NCI-H2081 (cell line): ENCODE results near the gene ATXN3.

Experiments
- DNase-seq, 2 experiments: peaks; one replicate each; lab custom pipeline; 2025; lab: John Stamatoyannopoulos, UW

The ATXN3 gene

GRCh38 chr14:92106143-92106926, at the start of gene ATXN3:
Gene ATXN3, minus strand, starts transcription at chr14:92106582. Its CDS starts 30 bp downstream, at chr14:92106552.
- DNase-seq, result peak; percentile 99

- DNase-seq, result peak in 1 of 2 experiments; percentile 52
Measured at GRCh38 chr14:92154283-92154942, 48.0 kb upstream of the ATXN3 start.

GRCh38 chr14:92153581-92153980, 47.2 kb upstream of the ATXN3 start:
- DNase-seq, result no peak

GRCh38 chr14:92144708-92145107, 38.3 kb upstream of the ATXN3 start:
- DNase-seq, result no peak

GRCh38 chr14:92143962-92144361, 37.6 kb upstream of the ATXN3 start:
- no peak for DNase-seq

GRCh38 chr14:92143309-92143708, 36.9 kb upstream of the ATXN3 start:
- DNase-seq, result no peak

GRCh38 chr14:92135269-92135668, 28.9 kb upstream of the ATXN3 start:
- DNase-seq, result peak; percentile 22 to 58

GRCh38 chr14:92134456-92134855, 28.1 kb upstream of the ATXN3 start:
- DNase-seq, result no peak

- no peak for DNase-seq
Measured at GRCh38 chr14:92122761-92123160, 16.4 kb upstream of the ATXN3 start.

- DNase-seq, result peak; percentile 11 to 52
Measured at GRCh38 chr14:92122351-92122677, 15.9 kb upstream of the ATXN3 start.

GRCh38 chr14:92121670-92122350, 15.4 kb upstream of the ATXN3 start, which contains the start of the genes CPSF2 and NDUFB1:
Gene CPSF2, plus strand, starts transcription at chr14:92121969. Its CDS starts 9,016 bp downstream, at chr14:92130985.
Gene NDUFB1, minus strand, starts transcription at chr14:92121706. Its CDS starts 4,069 bp downstream, at chr14:92117637.
- DNase-seq, result peak; percentile 84 to 86

GRCh38 chr14:92121207-92121669, 14.9 kb upstream of the ATXN3 start:
- peak in 1 of 2 experiments; percentile 59 for DNase-seq

GRCh38 chr14:92109490-92109889, 3.1 kb upstream of the ATXN3 start:
- DNase-seq, result no peak

- DNase-seq, result no peak
Measured at GRCh38 chr14:92108345-92109254, 2.2 kb upstream of the ATXN3 start.

GRCh38 chr14:92105893-92106142, 564 bp downstream of the ATXN3 start:
- DNase-seq, result peak; percentile 39 to 43

- no peak for DNase-seq
Measured at GRCh38 chr14:92105073-92105892, 1.1 kb downstream of the ATXN3 start.

GRCh38 chr14:92103363-92103989, 2.9 kb downstream of the ATXN3 start:
- no peak for DNase-seq

- no peak for DNase-seq
Measured at GRCh38 chr14:92099802-92100201, 6.6 kb downstream of the ATXN3 start.

GRCh38 chr14:92093320-92093719, 13.1 kb downstream of the ATXN3 start:
- DNase-seq, result peak in 1 of 2 experiments; percentile 16

GRCh38 chr14:92088494-92088893, 17.9 kb downstream of the ATXN3 start:
- DNase-seq, result no peak
